IPS DF 6.9 (cell line): ENCODE measurements around the gene FKBP2.

ENCODE experiments used
- DNase-seq: peaks from one replicate; pipeline ENCODE4 v3.0.0-alpha.2; 2013; ENCODE audit warnings: low read depth, low spot score
- H3K27ac ChIP-seq: one replicate; pipeline ENCODE4 v1.5.1; 2013; ENCODE audit warnings: low read length, control low read depth
- H3K27me3 ChIP-seq: 2 replicates; pipeline ENCODE4 v1.6.1; 2013; ENCODE audit warnings: mild to moderate bottlenecking, low read length; ENCODE audit not compliant: control insufficient read depth, insufficient read depth
- H3K36me3 ChIP-seq: 2 replicates; pipeline ENCODE4 v1.6.1; 2013; ENCODE audit warnings: low read length; ENCODE audit not compliant: control insufficient read depth, insufficient read depth
- H3K4me1 ChIP-seq: 2 replicates; pipeline ENCODE4 v1.6.1; 2013; ENCODE audit warnings: low read length; ENCODE audit not compliant: control insufficient read depth, insufficient read depth
- H3K4me3 ChIP-seq: 2 replicates; pipeline ENCODE4 v1.5.1; 2013; ENCODE audit warnings: mild to moderate bottlenecking, low read length
- H3K9me3 ChIP-seq: 2 replicates; pipeline ENCODE4 v1.6.1; 2013; ENCODE audit warnings: low read length, inconsistent platforms; ENCODE audit not compliant: control insufficient read depth, insufficient read depth
- WGBS: extraction: QIAGEN DNeasy Blood & Tissue Kit; methylation state at CpG from one replicate; pipeline ENCODE4 v1.1.7; 2013; ENCODE audit warnings: mixed read lengths, missing lambda C conversion rate; ENCODE audit not compliant: insufficient read length, insufficient coverage; 5-methylcytosine and 5-hydroxymethylcytosine counted together

FKBP2 gene

DNA sequence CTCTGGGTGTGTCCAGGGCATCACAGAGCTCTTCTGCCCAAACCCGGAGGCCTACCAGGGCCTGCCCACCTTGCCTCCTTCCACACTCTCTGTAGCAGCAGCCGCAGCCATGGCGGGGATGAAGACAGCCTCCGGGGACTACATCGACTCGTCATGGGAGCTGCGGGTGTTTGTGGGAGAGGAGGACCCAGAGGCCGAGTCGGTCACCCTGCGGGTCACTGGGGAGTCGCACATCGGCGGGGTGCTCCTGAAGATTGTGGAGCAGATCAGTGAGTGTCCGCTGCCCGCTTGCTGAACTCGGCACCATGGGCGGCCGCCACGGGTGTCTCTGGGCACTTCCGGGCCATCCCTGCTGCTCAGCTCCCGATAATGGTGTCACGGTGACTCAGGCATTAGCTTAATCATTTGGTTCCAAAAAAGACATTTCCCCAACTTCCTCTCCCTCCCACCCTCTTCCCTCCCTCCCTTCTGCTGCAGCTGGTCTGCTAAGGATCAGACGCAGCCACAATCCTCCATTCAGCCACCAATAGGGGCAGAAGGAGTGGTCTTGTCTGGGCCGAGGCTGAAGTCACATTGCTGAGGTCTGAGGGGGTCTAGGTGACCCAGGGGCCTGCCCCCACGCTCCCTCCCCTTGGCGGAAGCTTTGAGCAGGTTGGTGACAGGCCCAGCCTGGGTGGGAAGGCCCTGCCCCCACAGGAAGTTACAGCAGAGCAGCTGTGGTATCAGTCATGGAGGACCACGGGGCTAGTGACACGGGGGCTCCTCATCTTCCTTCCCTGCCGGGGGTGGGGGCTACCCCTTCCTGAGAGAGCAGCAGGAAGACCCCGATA, 33.4 kb upstream of the FKBP2 start:
- no CpG with 5 or more reads among the region's 30 CpGs for WGBS
- no peaks in the 10 kb centered on the region for H3K9me3 ChIP-seq
- no peaks in the 10 kb centered on the region for H3K27me3 ChIP-seq
- no peak overlapping the region for H3K4me3 ChIP-seq
- peaks cover 2% of the 10 kb centered on the region; the same call in 1 of the 2 replicates for H3K4me1 ChIP-seq
- H3K36me3 ChIP-seq, result peaks cover 36% of the 10 kb centered on the region
- no peak for DNase-seq
- no peak overlapping the region for H3K27ac ChIP-seq

DNA sequence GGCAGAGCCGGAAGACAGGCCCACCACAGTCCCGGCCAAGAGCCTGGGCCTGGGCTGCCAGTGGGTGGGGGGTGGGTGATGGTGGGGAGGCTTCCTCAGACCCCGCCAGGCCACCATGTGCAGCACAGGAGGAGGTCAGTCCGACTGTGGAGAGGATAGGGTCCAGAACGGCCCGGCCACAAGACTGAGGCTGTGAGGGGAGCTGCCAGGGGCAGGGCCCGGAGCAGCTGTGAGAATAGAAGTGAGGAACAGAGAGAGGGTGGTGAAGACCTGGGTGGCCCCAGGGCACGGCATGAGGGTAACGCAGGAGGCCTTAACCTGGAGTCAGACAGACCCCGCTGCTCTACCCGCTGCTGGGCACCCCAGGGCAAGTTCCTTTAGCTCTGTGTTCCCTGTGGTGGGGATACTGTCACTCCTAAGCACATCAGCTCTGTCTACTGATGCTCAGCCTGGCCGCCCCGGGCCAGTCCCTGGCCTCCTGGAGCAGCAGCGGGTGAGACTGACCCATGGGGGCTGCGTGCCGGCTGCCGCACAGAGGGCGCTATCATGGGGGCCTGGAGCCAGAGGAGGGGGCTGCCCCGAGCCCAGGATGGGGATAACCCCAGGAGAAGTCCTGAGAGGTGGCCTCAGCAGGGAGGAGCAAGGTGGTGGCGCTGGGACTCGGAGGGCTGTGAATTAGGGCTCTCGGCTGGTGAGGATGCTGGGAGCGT, 32.7 kb upstream of the FKBP2 start:
- H3K36me3 ChIP-seq, result peaks cover 29% of the 10 kb centered on the region
- H3K27ac ChIP-seq, result no peak overlapping the region
- no peak overlapping the region for H3K4me3 ChIP-seq

GRCh38 chr11:64208796-64209562, 31.9 kb upstream of the FKBP2 start:
- H3K9me3 ChIP-seq, result no peaks in the 10 kb centered on the region
- no peak overlapping the region for H3K4me3 ChIP-seq
- peaks cover 2% of the 10 kb centered on the region; the same call in 1 of the 2 replicates for H3K4me1 ChIP-seq
- WGBS, result no CpG with 5 or more reads among the region's 18 CpGs
- DNase-seq, result no peak
- H3K36me3 ChIP-seq, result peaks cover 21% of the 10 kb centered on the region
- no peaks in the 10 kb centered on the region for H3K27me3 ChIP-seq
- no peak overlapping the region for H3K27ac ChIP-seq

More for the DNA sequence above, 32.7 kb upstream of the FKBP2 start:
- WGBS, result no CpG with 5 or more reads among the region's 23 CpGs
- Histone ChIP-seq H3K27me3 (no peaks in the 10 kb centered on the region), H3K4me1 (peaks cover 2% of the 10 kb centered on the region; the same call in 1 of the 2 replicates), H3K9me3 (no peaks in the 10 kb centered on the region)
- no peak for DNase-seq

DNA sequence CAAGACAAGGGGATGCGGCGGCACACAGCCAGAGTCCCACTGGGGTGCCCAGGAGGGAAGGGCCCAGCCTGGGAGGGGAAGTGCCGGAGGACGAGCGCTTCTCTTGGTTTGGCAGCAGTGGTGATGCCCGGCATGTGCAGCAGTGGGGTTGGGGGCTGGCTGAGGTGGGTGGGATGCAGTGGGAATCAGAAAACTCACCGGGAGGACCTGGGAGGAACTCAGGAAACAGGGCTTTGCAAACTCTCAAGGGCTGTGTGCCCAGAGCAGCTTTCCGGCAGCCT, 31.4 kb upstream of the FKBP2 start:
- no peak for DNase-seq
- WGBS, result no CpG with 5 or more reads among the region's 8 CpGs
- Histone ChIP-seq H3K36me3 (peaks cover 18% of the 10 kb centered on the region), H3K9me3 (no peaks in the 10 kb centered on the region), H3K4me1 (peaks cover 2% of the 10 kb centered on the region; the same call in 1 of the 2 replicates), H3K4me3 (no peak overlapping the region), H3K27ac (no peak overlapping the region), H3K27me3 (no peaks in the 10 kb centered on the region)

DNA sequence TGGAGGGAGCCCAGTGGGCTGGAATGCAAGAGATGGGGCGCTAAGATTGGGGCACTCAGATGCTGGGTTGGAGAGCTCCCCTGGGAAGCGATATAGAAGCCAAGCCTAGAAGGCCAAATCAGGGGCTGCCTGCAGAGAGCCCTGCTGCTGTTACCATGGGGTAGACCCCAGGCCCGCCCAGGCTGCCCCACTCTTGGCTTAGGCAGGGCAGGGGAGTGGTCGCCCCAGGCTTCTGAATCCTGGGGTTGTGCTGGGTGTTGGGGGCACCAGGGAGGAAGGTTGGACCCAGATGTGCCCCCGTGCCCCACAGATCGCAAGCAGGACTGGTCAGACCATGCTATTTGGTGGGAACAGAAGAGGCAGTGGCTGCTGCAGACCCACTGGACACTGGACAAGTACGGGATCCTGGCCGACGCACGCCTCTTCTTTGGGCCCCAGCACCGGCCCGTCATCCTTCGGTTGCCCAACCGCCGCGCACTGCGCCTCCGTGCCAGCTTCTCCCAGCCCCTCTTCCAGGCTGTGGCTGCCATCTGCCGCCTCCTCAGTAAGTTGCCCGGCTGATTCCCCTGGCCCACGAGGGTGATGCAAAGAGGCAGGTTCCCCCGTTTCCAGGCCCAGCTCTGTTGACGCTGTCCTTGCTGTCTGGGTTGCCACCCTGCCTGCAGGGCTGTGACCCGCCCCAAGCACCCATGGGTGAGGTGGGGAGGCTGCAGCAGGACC, 30.4 kb upstream of the FKBP2 start:
- Histone ChIP-seq H3K4me1 (peaks cover 2% of the 10 kb centered on the region; the same call in 1 of the 2 replicates), H3K4me3 (no peak overlapping the region), H3K36me3 (peaks cover 16% of the 10 kb centered on the region), H3K9me3 (no peaks in the 10 kb centered on the region), H3K27ac (no peak overlapping the region), H3K27me3 (no peaks in the 10 kb centered on the region)
- DNase-seq, result no peak
- WGBS, result no CpG with 5 or more reads among the region's 24 CpGs

- Histone ChIP-seq H3K4me3 (no peak overlapping the region), H3K9me3 (no peaks in the 10 kb centered on the region), H3K27ac (no peak overlapping the region), H3K4me1 (peaks cover 2% of the 10 kb centered on the region; the same call in 1 of the 2 replicates), H3K36me3 (peaks cover 9% of the 10 kb centered on the region), H3K27me3 (no peaks in the 10 kb centered on the region)
- no peak for DNase-seq
- WGBS, result no CpG with 5 or more reads among the region's 30 CpGs
These were observed 29.6 kb upstream of the FKBP2 start for GRCh38 chr11:64211181-64211872.

GRCh38 chr11:64216879-64217278, 24.0 kb upstream of the FKBP2 start:
- no peak overlapping the region for H3K27ac ChIP-seq

GRCh38 chr11:64218628-64219353, 22.1 kb upstream of the FKBP2 start:
- H3K36me3 ChIP-seq, result peaks cover 16% of the 10 kb centered on the region; the same call in 1 of the 2 replicates
- DNase-seq, result no peak
- H3K4me3 ChIP-seq, result no peak overlapping the region
- WGBS, result no CpG with 5 or more reads among the region's 11 CpGs
- no peaks in the 10 kb centered on the region; the same call in 1 of the 2 replicates for H3K4me1 ChIP-seq
- H3K9me3 ChIP-seq, result no peaks in the 10 kb centered on the region
- H3K27me3 ChIP-seq, result no peaks in the 10 kb centered on the region
- no peak overlapping the region for H3K27ac ChIP-seq

More at GRCh38 chr11:64216879-64217278, 24.0 kb upstream of the FKBP2 start:
- Histone ChIP-seq H3K9me3 (no peaks in the 10 kb centered on the region), H3K4me3 (no peak overlapping the region), H3K36me3 (peaks cover 16% of the 10 kb centered on the region; the same call in 1 of the 2 replicates), H3K4me1 (no peaks in the 10 kb centered on the region; the same call in 1 of the 2 replicates), H3K27me3 (no peaks in the 10 kb centered on the region)
- no CpG with 5 or more reads among the region's 6 CpGs for WGBS
- no peak for DNase-seq

DNA sequence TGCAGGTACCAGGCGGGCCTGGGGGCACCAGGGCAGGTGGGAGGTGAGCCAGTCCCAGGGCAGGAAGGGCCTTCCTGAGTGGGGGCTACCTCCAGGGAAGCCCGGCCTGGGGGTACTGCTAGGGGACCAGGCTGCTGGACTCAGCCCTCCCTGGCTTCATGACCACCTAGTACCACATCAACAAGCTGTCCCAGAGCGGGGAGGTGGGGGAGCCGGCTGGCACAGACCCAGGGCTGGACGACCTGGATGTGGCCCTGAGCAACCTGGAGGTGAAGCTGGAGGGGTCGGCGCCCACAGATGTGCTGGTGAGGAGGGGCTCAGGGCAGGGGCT, 21.6 kb upstream of the FKBP2 start:
- DNase-seq, result no peak
- Histone ChIP-seq H3K27ac (no peak overlapping the region), H3K36me3 (peaks cover 16% of the 10 kb centered on the region; the same call in 1 of the 2 replicates), H3K9me3 (no peaks in the 10 kb centered on the region), H3K4me3 (no peak overlapping the region), H3K4me1 (no peaks in the 10 kb centered on the region; the same call in 1 of the 2 replicates), H3K27me3 (no peaks in the 10 kb centered on the region)
- WGBS, result no CpG with 5 or more reads among the region's 7 CpGs
